ENCODE measurements around the gene TSEN54. TPM values are rescaled to one million over a fixed set of nuclear protein-coding genes. Genes with fewer than 3 reads are reported as not detected.
A peak's percentile ranks its signal among the peaks of the same experiment; 100 is the strongest.

Gene TSEN54
- polyA plus RNA-seq, 1 experiment = 17.9 TPM

DNA sequence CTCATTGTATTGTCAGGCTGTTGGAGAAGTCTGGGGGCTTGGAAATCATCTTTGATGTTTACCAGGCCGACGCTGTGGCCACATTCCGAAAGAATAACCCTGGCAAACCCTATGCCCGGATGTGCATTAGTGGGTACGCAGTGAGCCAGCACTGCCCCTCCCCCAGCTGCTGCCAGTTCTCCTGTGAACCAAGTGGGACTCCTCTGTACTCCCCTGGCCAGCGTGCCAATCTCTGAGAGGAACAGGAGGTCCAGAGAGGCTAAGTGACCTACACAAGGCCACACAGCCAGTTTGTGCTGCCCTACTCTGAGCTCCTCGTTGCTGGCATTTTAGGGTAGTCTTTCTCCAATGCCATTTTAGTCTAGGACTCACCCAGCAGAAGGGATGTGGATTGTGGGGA, 7.3 kb downstream of the TSEN54 start:
- POLR2A ChIA-PET = no interaction called here
- H3K4me3 ChIP-seq (ENCODE audit: low read depth, low read length) = no peak overlapping the region
- DNase-seq (ENCODE audit: low read depth) = no peak
- H3K27me3 ChIP-seq (ENCODE audit: control insufficient read depth, insufficient read depth, low read length) = peaks cover 3% of the 10 kb centered on the region; the same call in 1 of the 2 replicates
- no peaks in the 10 kb centered on the region; the same call in 1 of the 2 replicates for H3K36me3 ChIP-seq (ENCODE audit: control insufficient read depth, insufficient read depth, low read length)
- CTCF ChIA-PET = no interaction called here
- TF ChIP-seq, protein P1, sequence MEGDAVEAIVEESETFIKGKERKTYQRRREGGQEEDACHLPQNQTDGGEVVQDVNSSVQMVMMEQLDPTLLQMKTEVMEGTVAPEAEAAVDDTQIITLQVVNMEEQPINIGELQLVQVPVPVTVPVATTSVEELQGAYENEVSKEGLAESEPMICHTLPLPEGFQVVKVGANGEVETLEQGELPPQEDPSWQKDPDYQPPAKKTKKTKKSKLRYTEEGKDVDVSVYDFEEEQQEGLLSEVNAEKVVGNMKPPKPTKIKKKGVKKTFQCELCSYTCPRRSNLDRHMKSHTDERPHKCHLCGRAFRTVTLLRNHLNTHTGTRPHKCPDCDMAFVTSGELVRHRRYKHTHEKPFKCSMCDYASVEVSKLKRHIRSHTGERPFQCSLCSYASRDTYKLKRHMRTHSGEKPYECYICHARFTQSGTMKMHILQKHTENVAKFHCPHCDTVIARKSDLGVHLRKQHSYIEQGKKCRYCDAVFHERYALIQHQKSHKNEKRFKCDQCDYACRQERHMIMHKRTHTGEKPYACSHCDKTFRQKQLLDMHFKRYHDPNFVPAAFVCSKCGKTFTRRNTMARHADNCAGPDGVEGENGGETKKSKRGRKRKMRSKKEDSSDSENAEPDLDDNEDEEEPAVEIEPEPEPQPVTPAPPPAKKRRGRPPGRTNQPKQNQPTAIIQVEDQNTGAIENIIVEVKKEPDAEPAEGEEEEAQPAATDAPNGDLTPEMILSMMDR (IDR thresholded peaks at IDR 0.05; ENCODE audit: insufficient read depth, low read depth, low read length) = no peak

DNA sequence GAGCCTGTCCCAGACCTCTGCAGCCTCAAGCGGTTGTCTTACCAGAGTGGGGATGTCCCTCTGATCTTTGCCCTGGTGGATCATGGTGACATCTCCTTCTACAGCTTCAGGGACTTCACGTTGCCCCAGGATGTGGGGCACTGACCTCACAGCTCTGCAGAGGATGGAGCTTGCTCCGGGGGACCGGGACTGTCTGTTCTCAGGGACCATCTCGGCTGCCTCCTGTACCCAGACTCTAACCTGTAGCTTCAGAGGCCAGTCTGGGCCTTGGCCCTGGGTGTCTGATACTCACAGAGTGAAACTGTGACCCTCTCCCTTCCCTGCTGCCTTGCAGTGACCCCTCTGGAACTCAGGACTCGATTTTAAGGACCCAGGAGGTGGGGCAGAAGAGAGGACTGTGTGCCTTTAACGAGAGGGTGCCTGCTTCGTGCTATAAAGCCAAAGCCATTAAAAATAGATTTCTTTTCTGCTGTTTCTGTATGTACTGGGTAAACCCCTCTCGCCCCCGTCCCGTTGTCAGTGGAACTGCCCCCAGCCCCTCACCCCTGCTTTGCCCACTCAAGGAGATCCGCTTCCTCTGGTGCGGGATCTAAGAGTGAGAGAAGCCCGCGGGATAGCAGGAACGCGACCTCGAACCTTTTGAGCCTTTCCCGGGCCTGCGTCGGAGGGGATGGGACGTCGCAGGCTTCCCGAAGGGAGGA, 8.1 kb downstream of the TSEN54 start:
- DNase-seq (ENCODE audit: low read depth) = no peak
- POLR2A ChIA-PET = interaction anchor here (0.6 kb wide), 1 partner anchor 227 kb away, joined by 6 read pairs; no protein-coding TSS in a partner anchor
- peak overlapping the region; percentile 51 for H3K4me3 ChIP-seq (ENCODE audit: low read depth, low read length)
- H3K27me3 ChIP-seq (ENCODE audit: control insufficient read depth, insufficient read depth, low read length) = peaks cover 3% of the 10 kb centered on the region; the same call in 1 of the 2 replicates
- TF ChIP-seq, protein P1 (IDR thresholded peaks at IDR 0.05; ENCODE audit: insufficient read depth, low read depth, low read length) = no peak
- CTCF ChIA-PET = interaction anchor here (1.0 to 1.4 kb wide), 2 partner anchors 8 to 10 kb away, joined by 4 to 8 read pairs; partner anchors contain the start of gene TSEN54
- no peaks in the 10 kb centered on the region; the same call in 1 of the 2 replicates for H3K36me3 ChIP-seq (ENCODE audit: control insufficient read depth, insufficient read depth, low read length)

GRCh38 chr17:75524970-75525805, 8.9 kb downstream of the TSEN54 start, which contains the start of gene LLGL2:
TSS of gene LLGL2 (plus strand) at chr17:75525697. CDS start at chr17:75543427, 17,730 bp downstream.
- CTCF ChIA-PET = interaction anchor here (0.6 to 1.4 kb wide), 4 partner anchors 9 to 98 kb away, joined by 3 to 8 read pairs (median 4); partner anchors contain the start of gene TSEN54
- H3K4me3 ChIP-seq (ENCODE audit: low read depth, low read length) = peak within 1 kb of the TSS; percentile 51
- H3K27me3 ChIP-seq (ENCODE audit: control insufficient read depth, insufficient read depth, low read length) = peaks cover 3% of the 10 kb centered on the region; the same call in 1 of the 2 replicates
- POLR2A ChIA-PET = interaction anchor here (0.6 kb wide), 1 partner anchor 228 kb away, joined by 6 read pairs; no protein-coding TSS in a partner anchor
- TF ChIP-seq, protein P1 (IDR thresholded peaks at IDR 0.05; ENCODE audit: insufficient read depth, low read depth, low read length) = 0 out of 2 replicates have a peak, but pooled peaks have one; percentile 22
- DNase-seq (ENCODE audit: low read depth) = no peak
- no peaks in the 10 kb centered on the region; the same call in 1 of the 2 replicates for H3K36me3 ChIP-seq (ENCODE audit: control insufficient read depth, insufficient read depth, low read length)

DNA sequence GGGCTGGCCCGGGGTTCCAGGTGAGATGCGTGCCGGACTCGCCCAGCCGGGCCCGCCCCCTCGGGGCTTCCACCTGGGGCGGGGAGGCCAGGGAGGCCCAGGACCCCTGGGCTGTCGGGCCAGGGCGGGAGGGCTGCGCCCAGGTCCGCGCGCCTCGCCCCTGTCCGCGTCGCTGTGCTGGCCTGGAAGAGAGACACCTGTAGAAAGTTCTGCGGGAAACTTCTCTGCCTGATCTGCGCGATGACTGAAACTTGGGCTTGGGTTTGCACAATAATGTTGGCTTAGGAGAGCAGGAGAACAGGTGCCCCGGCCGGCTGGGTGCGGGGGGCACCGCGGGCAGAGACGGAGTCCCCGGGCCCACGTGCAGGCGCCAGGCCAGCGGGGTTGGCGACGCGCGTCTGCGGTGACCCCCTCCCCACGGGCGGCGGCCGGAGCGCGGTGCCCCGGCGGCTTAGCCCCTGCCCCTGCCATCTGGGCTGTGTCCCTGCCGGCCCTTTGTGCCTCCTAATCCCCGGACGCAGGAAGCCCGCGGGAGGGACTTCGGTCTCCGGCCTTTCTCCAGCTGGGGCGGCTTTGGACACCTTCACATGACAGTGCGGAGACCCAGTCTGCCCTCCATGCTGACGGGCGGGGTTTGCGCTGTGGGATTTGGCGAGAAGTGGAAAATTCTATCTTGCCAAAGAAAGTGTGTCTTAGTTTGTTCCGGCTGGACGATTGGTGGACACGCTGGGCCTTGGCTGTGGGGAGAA, 9.7 kb downstream of the TSEN54 start:
- CTCF ChIA-PET = interaction anchor here (0.6 to 1.0 kb wide), 2 partner anchors 10 to 99 kb away, joined by 3 to 8 read pairs; partner anchors contain the start of gene TSEN54
- TF ChIP-seq, protein P1 (IDR thresholded peaks at IDR 0.05; ENCODE audit: insufficient read depth, low read depth, low read length) = no peak
- no peak for DNase-seq (ENCODE audit: low read depth)
- peak overlapping the region; percentile 51 for H3K4me3 ChIP-seq (ENCODE audit: low read depth, low read length)
- peaks cover 3% of the 10 kb centered on the region; the same call in 1 of the 2 replicates for H3K27me3 ChIP-seq (ENCODE audit: control insufficient read depth, insufficient read depth, low read length)
- H3K36me3 ChIP-seq (ENCODE audit: control insufficient read depth, insufficient read depth, low read length) = no peaks in the 10 kb centered on the region
- POLR2A ChIA-PET = no interaction called here
